ENCODE data around the gene USP12.

USP12 gene

DNA sequence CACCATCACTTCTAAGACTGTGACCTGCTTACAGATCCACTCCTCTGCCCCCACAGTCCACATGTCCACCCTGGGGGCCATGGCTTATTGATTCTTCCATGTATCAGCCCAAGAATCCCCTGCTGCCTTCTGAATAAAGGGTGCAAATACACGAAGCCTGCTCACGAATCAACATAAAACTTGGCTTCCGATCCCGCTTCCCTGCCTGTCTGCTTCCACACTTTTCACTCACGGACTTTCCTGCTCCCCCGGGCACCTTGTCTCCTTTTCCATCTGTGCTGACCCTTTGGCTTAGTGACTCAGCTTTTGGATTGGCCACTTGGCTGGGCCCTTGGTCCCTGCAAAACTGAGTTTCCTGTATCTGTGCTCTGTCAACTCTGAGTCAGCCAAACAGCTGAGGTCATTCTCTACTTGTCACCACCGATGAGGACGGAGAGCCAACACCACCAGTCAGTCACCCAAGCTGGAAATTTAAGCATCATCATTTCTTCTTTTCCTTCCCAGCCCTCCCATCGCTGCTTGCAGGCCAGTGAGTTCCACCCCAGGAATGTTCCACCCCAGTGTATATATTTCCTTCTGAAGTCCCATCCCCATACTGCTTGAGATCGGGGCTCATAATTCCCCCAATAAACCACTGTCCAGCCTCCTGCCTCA lies 11.4 kb upstream of the USP12 start:
- DNase-seq = no peak

- no peak for DNase-seq
Observed at GRCh38 chr13:27182054-27182453, 10.4 kb upstream of the USP12 start.

- no peak for DNase-seq
Observed at GRCh38 chr13:27177852-27178251, 6.2 kb upstream of the USP12 start.

DNA sequence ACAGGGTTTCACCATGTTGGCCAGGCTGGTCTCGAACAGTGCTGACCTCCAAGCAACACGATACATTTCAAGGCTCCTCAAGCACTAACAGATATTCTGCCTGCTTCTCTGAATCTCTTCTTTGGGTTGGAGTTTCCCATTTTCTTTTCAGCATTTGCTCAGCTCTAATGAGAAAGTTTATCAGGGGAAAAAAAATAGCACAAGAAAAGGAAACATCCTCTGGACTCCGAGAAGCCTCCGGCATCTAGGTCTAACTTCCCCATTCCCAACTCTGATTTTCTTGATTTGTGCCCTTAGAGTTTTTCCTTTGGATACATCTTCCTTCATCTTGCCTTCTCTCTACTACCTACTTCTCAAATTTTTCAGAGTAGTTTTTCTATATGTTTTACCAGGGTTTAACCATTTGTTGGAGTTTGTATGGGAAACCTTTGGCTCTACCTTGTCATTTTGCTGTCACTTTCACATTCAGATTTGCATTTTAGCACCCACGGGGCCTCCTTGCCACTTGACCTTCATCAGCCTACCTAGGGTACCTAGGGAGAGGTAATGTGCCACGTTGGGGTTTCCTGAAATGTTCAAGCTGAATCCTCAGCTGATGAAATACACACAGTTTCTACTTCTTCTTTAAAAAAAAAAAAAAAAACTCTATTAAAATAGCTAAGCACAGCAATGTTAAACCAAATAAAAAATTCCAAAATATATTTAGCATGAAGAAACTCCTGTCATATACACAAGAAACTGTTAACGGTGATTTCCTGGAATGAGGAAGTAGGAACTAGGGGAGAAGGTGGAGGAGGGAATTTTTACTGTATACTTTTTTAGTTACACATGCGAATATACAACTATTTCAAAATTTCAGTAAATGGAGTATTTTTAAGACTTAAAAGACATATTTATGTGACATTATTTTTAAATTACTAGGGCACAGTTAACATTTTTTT lies 5.1 kb upstream of the USP12 start:
- no peak for DNase-seq

DNA sequence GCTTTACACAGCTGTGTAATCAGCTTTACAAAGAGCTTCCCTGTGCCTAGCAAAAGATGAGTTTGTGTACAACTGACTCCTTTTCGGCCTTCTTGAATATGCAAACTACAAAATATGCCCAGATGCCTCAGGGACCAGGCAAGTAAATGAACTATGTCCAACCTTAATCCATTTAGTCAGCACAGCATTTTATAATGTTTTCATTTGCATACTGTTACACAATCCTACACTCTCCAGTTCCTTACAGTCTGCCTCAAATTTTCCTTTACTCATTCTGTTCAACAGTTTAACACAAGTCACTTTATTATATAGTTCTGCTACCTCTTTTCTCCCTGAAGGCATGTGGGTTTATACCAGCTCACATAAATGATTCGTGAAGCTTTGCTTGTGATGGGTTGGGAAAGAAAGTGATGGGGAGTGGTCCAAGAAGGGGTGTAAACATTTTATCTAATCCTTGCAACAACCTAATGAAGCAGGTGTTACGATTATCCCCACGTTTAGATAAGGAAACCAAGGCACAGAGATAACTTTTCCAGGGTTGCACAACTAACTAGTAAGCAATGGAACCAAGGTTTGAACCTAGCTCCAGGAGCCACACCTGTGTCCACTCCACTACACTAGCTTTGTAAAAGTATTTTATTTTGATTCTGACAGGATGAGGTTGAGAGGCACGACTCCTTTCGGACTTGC lies 3.3 kb upstream of the USP12 start:
- no peak for DNase-seq

DNA sequence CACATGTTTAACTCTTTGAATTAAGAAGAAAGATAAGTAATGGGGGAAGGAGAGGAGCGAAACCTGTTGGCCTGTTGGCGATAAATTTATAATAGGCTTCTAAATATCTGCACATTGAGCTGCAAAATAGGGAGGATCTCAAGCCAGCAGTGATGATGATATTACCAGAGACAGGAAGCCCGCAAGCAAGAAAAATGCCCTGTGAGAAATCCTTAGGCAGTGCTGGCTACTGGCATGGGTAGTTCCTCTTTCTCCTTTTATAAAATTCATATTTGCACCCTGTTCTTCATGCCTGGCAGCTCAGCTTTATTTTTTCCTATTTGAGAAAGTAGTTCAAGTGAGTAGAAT lies 858 bp upstream of the USP12 start:
- no peak for DNase-seq

- peak; percentile 96 for DNase-seq
Observed at GRCh38 chr13:27171827-27172494, 350 bp upstream of the USP12 start.

GRCh38 chr13:27170516-27171243 lies 931 bp downstream of the USP12 start:
- DNase-seq = peak; percentile 85

DNA sequence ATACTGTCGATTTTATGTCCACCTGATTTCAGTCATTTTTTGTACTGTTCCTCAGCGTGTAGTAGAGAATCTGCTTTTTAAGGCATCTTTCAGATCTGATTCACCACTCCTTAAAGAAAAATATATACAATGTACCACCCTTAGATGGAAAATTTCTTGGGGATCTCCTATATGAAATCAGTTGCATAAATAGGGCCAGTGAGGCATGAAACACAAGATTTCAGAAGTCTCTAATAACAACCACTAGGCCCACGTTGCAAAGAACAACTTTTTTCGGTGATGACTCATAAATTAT lies 1.4 kb downstream of the USP12 start:
- no peak for DNase-seq

DNA sequence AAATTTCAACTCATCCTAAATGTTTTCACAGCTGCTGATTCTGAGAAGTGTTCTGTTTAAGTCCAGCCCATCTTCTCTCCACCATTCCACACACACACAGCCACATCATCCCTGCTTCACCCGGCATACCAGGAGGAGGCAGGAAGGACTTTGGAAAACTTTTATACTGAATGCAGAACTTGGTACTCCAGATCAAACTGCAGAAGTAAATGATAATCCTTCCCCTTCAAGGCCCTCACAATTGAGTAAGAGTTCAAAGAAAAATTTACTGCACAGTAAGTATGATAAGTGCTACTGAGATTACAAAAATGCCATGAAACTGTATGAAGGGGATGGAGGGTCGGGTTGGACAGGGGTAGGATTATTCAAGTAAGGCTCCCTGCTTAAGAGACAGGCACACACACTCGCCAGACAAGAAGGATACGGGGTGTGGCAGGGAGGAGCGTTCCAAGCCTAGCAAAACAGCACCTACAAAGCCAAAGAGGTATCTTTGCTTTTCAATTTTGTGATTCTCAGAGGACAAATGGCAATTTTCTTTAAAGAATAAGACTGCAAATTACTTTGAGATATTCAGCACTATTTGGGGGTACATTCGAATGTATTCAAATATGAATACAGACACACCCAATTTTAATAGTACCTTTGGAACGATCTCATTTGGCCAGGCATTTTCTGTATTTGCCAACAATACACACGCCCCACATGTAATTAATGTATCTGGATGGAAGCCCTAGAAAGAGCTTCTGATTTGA lies 2.5 kb downstream of the USP12 start:
- DNase-seq = no peak

GRCh38 chr13:27168086-27168485 lies 3.5 kb downstream of the USP12 start:
- DNase-seq = no peak

DNA sequence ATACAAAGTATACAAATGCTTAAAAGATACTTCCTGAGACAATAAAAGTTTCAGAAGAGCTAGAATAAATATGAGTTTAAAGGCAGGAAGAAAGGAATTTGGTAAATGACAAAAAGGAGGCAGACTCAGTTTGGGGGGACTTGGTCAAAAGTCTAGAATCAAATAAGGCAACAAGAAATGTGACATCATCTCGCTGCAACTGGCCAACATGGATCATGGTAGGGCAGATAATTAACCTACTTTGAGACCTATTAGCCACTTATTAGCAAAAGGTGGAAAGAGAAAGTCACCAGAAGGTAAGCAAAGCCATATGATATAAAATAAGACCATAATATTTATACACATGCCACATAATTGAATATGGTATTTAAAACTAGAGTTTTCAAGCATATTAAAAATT lies 5.3 kb downstream of the USP12 start:
- no peak for DNase-seq

- no peak for DNase-seq
Observed at GRCh38 chr13:27161980-27162379, 9.6 kb downstream of the USP12 start.

DNA sequence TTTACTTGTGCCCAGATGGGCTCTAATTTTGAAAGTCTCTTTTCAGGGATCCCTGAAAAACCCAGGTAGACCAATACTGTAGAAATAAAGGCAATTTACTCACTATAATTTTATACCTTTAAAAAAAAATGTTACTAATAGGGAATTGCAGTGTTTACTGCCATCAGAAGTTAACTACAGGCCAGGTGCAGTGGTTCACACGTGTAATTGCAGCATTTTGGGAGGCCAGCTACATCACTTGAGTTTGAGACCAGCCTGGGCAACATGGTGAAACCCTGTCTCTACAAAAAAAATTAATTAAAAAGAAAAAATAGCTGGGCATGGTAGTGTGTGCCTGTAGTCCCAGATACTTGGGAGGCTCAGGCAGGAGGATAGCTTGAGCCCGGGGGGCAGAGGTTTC lies 10.2 kb downstream of the USP12 start:
- no peak for DNase-seq

DNA sequence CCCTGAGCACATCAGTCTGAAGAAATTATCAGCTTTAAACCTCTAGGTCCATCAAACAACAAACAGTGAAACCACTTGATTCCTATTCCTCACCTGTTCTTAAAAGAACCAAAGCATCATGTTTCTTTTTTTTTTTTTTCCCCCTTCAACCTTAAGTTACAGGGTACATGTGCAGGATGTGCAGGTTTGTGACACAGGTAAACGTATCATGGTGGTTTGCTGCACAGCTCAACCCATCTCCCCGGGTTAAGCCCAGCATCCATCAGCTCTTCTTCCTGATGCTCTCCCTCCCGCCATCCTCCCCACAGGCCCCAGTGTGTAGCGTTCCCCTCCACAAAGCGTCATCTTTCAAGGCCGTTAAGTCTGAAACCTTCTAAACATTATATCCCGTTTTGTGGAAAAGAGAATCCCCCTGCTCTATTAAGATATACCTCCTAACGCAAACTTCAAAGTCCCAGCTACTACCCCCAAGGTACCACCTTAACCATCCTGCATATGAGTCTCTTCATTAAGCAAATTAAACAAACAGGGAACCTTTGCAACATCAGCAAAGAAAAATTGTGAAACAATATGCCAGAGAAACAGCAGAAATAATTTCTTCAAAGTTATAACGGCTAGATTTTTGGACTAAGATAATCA lies 10.8 kb downstream of the USP12 start:
- DNase-seq = no peak

- DNase-seq = no peak
Observed at GRCh38 chr13:27159806-27160563, 11.6 kb downstream of the USP12 start.

DNA sequence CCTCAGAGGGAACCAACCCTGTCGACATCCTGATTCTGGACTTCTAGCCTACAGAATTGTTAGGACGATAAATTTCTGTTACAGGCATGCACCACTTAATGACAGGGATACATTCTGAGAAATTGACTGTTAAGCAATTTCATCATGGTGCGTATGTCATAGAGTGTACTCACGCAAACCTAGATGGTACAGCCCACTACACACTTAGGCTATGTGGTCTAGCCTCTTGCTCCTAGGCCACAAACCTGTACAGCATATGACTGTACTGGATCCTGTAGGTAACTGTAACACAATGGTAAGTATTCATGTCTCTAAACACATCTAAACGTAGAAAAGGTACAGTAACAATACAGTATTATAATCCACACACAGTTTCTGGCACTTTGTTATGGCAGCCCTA lies 13.3 kb downstream of the USP12 start:
- no peak for DNase-seq

- DNase-seq = no peak
Observed at GRCh38 chr13:27151798-27152599, 19.6 kb downstream of the USP12 start.

GRCh38 chr13:27149702-27150101 lies 21.9 kb downstream of the USP12 start:
- no peak for DNase-seq

DNA sequence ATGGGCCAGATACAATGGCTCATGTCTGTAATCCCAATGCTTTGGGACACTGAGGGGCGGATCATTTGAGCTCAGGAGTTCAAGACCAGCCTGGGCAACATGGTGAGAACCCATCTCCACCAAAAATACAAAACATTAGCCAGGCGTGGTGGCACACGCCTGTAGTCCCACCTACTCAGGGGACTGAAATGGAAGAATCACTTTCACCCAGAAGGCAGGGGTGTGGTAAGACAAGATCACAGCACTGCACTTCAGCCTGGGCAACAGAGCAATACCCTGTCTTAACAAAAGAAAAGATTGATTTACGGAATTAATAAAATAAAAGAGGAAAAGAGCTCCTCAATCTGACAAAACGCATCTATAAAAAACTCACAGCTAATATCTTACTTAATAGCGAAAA lies 22.7 kb downstream of the USP12 start:
- no peak for DNase-seq
